G401.6 (cell line): ENCODE data around the gene ORC3.
"Not testable (repeated sequence)": the region's sequence is repeated elsewhere in the genome, so short reads cannot be mapped to it uniquely, and the experiment has no call there.

Experiments
- FAIRE-seq: peaks from 2 replicates; lab custom pipeline; 2012; peaks lifted over from hg19 to GRCh38; lab: Jason Lieb, UNC

ORC3 gene

DNA sequence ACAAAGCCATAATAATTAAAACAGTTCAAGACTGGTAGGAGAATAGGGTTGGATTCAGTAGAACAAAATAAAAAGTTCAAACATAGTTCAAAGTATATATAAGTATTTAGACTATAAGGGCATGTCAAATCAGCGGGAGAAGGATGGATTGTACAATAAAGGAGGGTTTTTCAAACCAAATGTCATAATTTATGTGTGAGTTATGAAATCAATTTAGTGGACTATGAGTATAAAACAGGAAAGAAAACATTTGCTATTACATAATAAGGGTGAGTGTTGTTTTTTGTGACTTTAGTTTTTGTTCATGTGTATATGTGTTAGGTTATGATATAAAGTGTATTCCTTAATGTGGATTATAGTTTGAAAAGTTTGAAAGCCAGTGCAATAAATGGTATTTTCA lies 10.6 kb downstream of the ORC3 start:
- no peak for FAIRE-seq

DNA sequence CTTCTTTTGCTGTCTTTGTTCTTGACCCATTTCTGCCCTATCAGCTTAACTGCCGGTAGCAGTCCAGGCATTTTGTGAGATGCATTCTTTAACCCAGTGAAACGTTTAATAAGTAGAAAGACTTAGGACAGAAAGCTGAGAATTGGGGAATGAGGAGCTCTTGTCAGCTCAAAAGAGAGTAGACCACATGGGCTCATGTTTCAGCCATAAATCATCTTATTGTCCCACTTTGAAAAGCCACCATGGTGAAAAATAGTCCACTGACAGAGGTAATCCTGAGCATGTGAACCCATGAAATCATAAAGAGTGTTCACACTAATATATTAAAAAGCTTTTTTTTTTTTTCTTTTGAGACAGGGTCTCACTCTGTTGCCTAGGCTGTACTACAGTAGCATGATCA lies 16.3 kb downstream of the ORC3 start:
- FAIRE-seq, result no peak

DNA sequence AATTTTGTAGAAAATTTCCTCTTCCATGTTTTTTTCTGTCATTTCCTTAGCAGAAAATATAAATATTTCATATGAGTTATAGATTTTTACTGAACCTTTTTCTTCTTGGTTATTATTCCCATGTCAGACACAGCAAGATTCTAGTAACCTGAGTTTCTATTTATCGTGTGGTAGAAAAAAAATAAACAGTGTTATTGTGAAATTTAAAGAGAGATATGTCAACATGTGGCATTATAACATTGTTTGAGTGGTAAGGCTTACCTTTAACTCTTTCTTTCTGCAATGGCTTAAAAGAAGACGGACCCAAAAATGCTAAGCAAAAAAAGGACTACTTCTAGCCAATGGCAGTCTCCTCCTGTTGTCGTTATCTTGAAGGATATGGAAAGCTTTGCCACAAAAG lies 18.9 kb downstream of the ORC3 start:
- FAIRE-seq, result peak; percentile 19

DNA sequence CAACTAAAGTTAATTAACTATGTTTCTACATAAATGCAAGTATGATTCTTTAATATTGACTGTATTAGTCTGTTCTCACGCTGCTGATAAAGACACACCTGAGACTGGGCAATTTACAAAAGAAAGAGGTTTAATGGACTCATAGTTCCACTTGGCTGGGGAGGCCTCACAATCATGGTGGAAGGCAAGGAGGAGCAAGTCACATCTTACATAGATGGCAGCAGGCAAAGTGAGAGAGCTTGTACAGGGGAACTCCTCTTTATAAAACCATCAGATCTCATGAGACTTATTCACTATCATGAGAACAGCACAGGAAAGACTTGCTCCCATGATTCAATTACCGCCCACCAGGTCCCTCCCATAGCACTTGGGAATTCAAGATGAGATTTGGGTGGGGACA lies 23.1 kb downstream of the ORC3 start:
- not testable (repeated sequence) for FAIRE-seq

DNA sequence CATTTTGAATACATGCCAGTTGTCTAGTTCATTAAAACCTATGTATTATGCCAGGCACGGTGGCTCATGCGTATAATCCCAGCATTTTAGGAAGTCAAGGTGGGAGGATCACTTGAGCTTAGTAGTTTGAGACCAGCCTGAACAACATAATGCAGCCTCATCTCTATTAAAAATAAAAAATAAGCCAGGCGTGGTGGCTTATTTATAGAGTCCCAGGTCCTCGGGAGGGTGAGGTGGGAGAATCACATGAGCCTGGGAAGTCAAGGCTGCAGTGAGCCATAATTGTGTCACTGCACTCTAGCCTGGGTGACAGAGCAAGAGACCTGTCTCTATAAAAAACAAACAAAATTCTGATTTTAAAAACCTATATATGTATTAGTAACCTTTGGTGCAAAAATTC lies 27.5 kb downstream of the ORC3 start:
- FAIRE-seq, result no peak

DNA sequence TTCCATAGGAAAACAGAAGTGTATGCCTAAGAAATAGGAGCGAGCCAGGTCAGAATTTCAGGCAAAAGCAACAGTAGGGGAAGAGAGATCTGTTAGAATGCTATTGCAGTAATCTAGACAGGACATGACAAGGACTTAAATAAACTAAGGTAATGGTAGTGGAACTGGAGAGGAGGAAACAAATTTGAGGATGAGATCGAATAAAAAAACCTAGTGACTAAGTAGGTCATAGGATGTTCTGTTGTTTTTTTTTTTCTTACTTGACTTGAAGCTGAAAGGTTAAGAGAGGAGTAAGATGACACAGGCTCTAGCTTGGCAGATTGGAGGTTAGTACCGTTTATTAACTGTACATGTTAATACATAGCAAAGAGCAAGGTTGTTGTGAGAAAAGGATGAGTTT lies 28.6 kb downstream of the ORC3 start:
- FAIRE-seq, result no peak

DNA sequence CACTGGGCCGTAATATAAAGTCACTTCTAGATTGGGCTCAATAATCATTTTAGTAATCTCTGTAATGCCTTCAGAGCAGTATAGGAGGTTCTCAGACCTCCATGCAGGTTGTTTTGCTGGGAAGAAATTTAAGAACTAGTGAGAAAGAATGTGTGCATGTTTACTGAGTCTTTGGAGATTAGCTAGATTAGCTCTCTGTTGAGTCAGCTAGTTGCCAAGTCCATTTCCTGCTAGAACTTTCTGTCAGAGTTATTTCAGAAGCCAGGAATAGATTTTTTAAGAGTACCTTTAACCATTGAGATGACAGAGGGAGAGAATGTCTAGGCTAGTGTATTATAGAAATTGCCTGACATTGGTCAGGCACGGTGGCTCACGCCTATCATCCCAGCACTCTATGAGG lies 33.3 kb downstream of the ORC3 start:
- no peak for FAIRE-seq

DNA sequence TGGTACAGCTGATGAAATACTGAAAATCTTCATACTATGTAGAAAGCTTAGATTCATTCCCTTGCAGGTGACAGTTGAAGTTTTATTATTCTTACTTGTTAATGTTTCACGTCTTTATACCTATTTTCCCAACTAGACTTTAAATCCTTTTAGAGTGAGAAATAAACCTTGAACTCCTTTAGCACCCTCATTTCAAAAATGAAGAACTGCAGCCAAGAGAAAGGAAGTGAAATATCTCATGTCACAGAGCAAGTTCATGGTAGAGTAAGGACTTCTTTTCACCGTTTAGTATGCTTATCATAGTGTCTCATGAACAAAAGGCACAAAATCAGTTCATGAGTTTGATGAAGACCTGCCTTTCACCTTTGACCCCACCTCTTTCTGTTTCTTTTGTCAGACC lies 38.5 kb downstream of the ORC3 start:
- FAIRE-seq, result no peak

DNA sequence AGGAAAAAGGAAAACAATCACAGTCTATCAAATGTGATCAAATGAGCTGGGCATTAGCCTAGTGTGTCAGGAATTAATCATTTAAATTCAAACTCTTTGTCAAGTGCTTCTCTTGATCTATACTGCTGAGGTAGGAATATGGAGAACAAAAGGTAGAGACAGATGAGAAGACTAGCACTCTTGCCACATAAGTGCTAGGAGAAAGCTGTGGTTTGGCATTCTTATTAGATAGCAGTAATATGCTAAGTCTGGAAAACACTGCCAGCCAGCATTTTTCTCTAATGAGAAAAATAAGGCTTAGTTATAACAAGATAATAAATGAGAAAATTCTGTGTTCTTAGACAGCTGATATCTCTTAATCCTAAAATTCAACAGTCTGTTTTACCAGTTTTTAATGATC lies 38.9 kb downstream of the ORC3 start:
- no peak for FAIRE-seq

DNA sequence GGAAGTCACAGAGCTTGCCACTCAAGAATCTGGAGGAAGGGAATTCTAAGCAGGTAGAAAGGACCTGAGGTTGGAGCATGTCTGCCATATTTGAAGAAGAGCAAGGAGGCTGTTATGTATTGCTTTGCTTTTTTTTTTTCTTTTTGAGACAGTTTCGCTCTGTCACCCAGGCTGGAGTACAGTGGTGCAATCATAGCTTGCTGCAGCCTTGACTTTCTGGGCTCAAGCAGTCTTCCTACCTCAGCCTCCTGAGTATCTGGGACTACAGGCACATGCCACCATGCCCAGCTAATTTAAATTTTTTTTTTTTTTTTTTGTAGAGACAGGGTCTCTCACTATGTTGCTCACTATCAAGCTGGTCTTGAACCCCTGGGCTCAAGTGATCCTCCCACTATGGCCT lies 40.8 kb downstream of the ORC3 start:
- FAIRE-seq, result no peak

DNA sequence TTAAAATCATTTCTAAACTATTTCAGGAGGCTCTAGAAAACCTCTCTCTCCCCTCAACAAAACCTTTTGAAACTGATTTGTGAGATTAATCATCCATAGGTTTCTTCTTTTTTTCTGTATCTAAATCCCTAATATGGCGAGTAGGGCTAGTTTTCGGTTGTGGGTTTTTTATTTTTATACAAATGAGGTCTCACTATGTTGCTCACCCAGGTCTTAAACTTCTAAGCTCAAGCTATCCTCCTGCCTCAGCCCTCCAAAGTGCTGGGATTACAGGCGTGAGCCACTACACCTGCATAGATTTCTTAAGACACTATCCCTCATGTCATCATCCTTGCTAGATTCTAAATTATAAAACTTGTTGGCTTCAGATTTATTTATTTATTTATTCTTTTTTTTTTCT lies 43.9 kb downstream of the ORC3 start:
- FAIRE-seq, result no peak

DNA sequence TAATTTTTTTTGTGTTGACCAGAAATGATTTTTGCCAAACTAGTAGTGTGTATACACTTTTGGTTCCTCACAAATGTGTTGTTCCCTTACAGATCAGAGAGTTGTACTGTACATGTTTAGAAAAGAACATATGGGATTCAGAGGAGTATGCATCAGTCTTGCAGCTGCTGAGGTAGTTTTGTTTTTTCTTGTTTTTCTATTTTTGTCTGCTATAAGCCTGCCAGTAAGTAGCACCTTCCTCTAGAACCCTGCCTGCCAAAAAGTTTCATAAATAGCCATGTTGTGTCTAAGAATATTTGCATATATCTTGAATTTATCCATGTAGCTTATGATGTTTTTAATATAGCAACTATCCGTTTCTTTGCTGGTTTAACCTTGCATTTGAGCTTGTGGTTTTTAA lies 46.4 kb downstream of the ORC3 start:
- no peak for FAIRE-seq

DNA sequence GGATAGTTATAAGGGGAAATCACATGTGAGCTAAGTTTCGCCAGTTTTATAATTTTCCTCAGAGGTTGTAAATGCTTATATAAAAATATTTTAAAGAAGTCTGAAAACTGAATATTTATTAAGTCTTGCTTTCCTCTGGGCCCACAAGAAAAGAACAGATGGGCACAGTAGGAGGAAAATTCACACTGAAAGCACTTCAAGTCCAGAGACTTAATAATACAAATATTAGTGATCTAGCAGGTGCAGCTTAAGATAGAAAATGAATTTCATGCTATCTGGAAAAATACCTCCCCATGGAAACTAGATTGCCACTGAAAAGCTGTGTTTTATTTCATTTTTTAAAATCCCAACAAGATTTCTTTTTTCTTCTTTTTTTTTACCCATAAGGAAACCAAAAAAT lies 47.2 kb downstream of the ORC3 start:
- FAIRE-seq, result no peak

DNA sequence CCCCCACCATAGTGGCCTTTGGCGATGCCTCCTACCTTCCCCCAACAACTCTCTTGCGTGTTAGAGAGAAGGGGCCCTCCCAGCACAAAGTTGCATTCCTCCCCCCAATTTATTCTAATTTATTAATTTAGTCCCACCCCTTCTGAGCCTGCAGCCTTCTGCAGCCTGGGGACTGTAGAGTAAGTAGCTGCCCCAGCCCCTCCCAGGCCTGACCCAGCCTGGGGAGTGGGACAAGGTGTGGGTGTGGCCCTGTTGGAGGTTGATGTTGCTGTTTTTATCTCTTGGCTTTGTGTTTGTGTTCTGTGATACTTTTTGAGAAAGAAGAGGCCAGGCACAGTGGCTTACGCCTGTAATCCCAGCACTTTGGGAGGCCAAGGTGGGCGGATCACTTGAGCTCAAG lies 49.4 kb downstream of the ORC3 start:
- no peak for FAIRE-seq

DNA sequence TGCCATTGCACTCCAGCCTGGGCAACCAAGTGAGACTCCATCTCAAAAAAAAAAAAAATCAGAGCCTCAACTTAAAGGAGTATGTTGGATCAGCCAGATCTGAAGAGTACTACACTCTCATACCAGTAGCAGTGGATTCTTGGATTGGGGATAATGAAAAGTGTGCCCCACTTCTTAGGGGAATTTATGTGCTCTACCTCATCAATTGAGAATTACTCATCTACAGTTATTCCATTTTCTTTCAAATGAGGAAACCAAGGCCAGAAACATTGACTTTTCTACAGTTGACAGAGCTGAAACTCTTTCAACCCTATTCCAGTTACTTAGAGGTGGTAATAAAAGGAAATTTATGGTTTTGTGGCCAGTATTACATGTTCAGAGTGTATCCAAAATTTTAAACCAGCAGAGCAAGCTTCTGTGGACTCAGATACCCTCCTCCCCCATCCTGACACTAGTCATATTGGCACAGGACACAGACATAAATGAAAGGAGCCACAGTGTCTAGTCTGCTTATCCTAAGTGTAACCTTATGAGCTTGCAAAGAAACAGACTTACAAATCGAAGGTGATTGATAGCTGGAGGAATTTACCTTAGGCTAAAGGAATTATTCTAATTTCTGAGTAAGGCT lies 51.2 kb downstream of the ORC3 start:
- no peak for FAIRE-seq

DNA sequence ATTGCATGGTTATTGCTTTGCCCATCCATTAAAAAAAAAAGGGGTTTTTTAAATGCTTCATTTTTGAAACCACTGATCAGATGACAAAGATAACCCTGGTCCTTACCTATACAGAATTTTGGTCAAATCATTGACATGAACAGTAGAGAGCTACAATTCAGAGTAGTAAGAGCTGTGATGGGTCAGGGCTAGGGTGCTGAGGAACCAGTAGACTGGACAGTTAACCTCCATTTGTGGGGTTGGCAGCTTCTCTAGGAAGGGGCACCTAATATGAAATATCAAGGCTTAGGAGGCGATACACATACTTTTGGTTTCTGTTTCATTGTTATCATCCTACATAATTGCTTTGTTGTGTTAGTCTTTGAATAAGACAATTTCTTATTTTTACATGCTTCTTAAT lies 55.1 kb downstream of the ORC3 start:
- no peak for FAIRE-seq

DNA sequence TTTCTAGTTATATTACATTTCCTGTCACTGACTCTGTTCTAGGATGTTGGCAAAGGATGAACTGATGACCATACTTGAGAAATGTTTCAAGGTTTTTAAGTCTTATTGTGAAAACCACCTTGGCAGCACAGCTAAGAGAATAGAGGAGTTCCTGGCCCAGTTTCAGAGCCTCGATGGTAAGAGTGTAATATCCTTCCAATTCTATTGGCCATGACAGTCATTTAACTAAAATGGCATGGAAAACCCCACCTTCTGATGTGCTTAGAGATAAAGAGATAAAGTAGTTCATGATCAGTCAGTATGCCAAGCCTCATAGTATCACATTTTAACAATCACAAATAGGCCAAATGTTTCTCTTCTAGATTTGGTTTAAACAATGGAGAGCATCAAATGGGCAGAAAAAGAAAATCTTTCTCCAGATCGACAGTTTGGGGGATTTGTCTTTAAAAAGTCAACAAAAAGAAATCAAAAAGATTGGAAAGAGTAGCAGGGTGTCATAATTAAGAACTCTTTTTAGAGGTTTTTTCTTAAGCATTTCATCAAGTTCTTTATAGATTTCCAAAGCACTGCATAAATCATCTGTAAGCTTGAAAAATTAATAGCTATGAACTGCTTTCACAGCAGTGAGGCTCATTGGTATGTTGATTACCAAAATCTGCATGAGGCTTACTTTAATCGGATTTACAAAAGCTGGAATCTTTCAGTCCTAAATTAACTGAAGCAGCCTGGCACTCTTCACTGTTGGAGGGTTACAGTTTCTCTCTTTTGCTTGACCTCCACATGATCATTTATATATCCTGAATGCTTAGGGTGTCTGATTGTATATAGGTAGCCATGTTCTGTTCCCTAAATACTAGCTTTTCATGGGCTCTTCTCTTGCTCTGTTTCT lies 63.4 kb downstream of the ORC3 start:
- no peak for FAIRE-seq

DNA sequence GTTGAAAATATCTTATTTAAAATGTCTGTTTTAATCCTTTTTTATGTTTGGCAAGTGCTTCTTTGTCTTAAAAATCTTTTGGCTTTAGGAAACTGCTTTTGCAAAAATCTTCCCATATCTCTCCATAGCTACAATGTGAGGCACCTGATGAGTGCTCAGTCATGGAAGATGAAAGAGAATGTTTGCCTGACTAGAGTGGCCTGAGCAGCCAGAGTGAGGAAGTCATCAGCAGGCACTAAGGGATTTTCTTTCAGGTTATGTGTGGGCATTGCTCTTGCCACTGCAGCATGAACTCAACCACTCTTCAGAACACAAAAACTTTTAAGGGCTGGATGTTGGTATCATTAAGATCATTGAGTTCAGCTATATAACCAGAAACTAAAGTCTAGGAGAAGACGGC lies 64.2 kb downstream of the ORC3 start:
- FAIRE-seq, result no peak

DNA sequence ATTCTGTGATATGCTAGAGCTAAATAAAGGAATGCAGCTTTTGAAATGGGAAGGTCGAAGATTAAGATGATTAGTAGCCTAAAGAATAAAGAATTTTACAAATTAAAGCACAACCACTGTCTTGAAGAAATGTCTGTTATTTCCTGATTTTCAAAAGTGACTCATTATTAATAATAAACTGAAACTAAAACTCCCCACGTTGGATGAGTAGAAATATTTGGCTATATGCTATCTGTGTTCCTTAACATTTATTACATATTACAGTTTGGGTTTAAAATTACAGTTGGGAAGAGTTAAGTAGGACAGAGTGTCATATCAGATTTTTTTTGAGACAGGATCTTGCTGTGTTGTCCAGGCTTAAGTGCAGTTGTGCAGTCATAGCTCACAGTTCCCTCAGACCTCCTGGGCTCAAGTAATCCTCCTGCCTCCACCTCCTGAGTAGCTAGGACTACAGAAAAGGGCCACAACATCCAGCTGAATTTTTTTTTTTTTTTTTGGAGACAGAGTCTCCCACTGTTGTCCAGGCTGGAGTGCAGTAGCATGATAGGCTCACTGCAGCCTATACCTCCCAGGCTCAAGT lies 65.0 kb downstream of the ORC3 start:
- no peak for FAIRE-seq

DNA sequence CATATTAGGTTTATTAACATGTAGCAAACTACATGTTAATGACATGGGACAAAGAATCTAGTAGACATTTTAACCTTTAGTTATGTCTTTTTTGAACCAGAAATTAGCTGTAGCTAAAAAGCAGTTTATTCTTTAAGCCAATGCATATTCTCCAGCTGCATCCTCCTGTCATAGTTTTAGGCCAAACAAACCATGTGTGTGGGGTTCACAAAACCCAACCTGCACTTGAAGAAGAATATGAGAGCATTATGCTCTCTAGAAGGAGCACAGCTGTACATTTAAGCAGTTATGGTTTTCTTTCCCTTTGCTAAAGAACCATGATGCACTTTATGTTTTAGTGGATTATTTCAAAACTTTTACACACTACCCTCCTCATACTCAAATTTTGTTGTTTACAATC lies 65.9 kb downstream of the ORC3 start:
- FAIRE-seq, result no peak

DNA sequence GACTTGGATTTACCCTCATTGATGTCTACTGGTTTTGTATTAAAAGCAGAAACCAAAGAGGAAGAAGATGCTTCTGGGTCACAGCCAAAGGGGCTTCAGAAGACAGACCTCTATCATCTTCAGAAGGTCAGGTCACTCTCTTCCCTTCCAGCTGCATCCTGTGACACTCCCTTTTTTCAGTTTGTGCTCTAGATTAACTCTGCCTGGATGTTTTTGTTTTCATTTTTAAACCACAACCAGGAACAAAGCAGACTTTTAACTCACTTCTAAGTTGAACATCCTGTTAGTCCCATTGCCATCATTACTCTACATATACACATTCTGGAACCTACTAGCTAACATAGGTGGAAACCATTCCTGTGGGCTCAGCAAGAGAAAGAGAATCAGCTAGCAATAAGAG lies 66.9 kb downstream of the ORC3 start:
- FAIRE-seq, result no peak

DNA sequence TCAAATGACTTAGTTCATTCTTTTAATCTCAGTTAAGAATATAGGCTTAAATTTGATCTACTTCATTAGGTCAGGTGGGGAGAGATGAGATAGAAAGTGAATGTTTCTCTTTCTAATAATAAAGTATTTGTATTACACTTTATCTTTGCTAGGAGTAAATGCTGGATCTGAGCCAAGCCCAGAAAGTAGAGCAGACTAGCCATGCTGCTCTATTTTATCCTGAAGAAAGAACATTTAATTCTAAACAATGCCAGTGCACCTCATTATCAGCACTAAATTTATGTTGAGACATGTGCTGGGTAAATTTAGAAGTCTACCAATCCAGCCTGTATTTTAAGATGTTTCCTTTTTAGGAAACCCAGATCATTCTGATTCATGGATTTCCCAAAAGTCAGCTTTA lies 68.6 kb downstream of the ORC3 start:
- FAIRE-seq, result no peak

DNA sequence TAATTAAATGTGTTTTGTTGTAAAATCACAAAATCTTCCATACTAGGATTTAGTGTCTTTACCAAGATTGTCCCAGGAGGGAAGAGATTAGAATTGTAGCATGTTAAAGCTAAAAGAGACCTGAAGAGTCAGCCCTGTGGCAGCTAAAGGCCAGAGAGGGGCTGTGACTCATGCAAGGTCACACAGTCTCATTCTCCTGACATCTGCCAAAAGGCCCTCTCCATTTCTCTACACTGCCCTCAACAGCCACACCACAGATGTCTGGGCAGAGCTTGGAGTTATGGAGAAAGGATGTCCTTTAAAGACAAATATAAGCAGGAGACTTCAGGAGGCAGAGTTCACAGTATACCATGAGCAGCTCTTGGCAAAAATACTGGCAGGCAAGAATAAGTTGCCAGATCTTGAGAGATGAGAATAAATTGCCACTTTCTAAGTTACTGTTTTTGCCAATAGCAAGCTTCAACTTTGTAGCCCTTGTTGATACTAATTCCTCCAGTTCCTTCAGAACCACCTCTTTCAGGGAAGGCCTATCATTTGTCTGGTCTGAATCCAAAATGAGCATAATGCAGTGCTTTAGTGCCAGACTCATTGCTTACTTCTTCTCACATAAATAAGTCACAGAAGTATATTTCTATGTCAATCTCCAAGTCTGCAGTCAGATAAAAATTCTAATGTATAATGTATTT lies 70.4 kb downstream of the ORC3 start:
- no peak for FAIRE-seq
